Measurements from ENCODE around the gene ING3.

The ING3 gene

DNA sequence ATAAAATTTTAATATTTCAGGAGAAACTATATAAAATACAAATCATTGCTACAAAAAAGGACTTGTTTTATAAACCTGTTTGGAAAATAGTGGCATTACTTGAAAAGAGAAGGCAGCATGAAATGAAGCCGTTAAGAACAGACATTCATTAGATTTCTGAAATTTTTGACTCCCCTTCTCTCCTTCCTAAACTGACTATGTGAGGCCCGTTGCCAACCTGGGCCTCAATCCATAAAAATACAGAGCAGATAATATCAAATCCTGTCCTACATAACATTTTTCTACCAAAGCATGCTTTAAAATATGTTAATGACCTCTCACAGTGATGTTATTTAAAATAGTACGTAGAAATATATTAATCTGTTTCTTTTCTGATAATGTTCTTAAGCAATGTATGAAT is 34.5 kb upstream of the ING3 start:
- no peaks in the 10 kb centered on the region for H3K4me1 ChIP-seq (ENCODE audit: control insufficient read depth, insufficient read depth, low read length)
- H3K27ac ChIP-seq (ENCODE audit: extremely low read depth, low read depth, low read length) = no peak overlapping the region
- H3K9me3 ChIP-seq (ENCODE audit: control insufficient read depth, insufficient read depth, low read depth, low read length) = no peaks in the 10 kb centered on the region
- ChIA-PET POLR2A (no interaction called here), CTCF (interaction anchor here (1.5 kb wide), 1 partner anchor 109 kb away, joined by 4 read pairs; no protein-coding TSS in a partner anchor)
- no peaks in the 10 kb centered on the region for H3K36me3 ChIP-seq (ENCODE audit: control insufficient read depth in 2 of 2, insufficient read depth in 1 of 2, low read length in 2 of 2)
- H3K4me3 ChIP-seq (ENCODE audit: low read depth, low read length) = no peak overlapping the region
- TF ChIP-seq GFI1B (tag by site-specific recombination; IDR thresholded peaks at IDR 0.05) (no peak), ZFP69B (tag by site-specific recombination; IDR thresholded peaks at IDR 0.05) (no peak), ZNF561 (tag by site-specific recombination; IDR thresholded peaks at IDR 0.05; ENCODE audit: borderline replicate concordance) (no peak), ZNF133 (tag by site-specific recombination; IDR thresholded peaks at IDR 0.05) (no peak), GLI2 (tag by site-specific recombination; IDR thresholded peaks at IDR 0.05; ENCODE audit: borderline replicate concordance, low read depth) (no peak), YY2 (tag by site-specific recombination; IDR thresholded peaks at IDR 0.05) (no peak), ZIC2 (tag by site-specific recombination; IDR thresholded peaks at IDR 0.05) (no peak)

DNA sequence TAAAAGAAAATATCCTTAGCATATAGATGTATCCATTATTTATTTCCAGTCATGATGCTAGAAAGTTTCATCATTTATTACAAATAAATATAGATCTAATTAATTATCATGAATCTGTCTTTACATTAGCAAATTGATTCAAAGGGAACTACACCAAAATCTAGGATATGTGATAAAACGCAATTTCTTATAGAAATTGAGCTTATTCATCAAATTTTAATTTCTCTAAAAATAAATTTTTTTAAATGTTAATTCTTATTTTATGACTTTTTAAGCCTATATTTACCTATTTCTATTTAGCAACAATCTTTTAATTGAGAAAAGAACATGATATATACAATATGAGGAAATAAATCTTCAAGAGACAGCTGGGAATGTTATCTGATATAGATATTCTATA is 34.0 kb upstream of the ING3 start:
- ChIA-PET CTCF (interaction anchor here (1.5 kb wide), 1 partner anchor 109 kb away, joined by 4 read pairs; no protein-coding TSS in a partner anchor), POLR2A (no interaction called here)
- Histone ChIP-seq H3K4me3 (ENCODE audit: low read depth, low read length) (no peak overlapping the region), H3K4me1 (ENCODE audit: control insufficient read depth, insufficient read depth, low read length) (no peaks in the 10 kb centered on the region), H3K9me3 (ENCODE audit: control insufficient read depth, insufficient read depth, low read depth, low read length) (no peaks in the 10 kb centered on the region), H3K27ac (ENCODE audit: extremely low read depth, low read depth, low read length) (no peak overlapping the region), H3K36me3 (ENCODE audit: control insufficient read depth in 2 of 2, insufficient read depth in 1 of 2, low read length in 2 of 2) (no peaks in the 10 kb centered on the region)
- TF ChIP-seq SETDB1 (IDR thresholded peaks at IDR 0.05; ENCODE audit: insufficient read length, low read length) (no peak), ZNF791 (tag by site-specific recombination; IDR thresholded peaks at IDR 0.05) (no peak), ZNF664 (tag by site-specific recombination; IDR thresholded peaks at IDR 0.05) (no peak), KLF9 (tag by site-specific recombination; IDR thresholded peaks at IDR 0.05; ENCODE audit: low read depth) (no peak), ZNF585B (tag by site-specific recombination; IDR thresholded peaks at IDR 0.05) (no peak), KLF1 (tag by site-specific recombination; IDR thresholded peaks at IDR 0.05) (no peak), ZBTB17 (tag by site-specific recombination; IDR thresholded peaks at IDR 0.05) (no peak), ZNF677 (tag by site-specific recombination; IDR thresholded peaks at IDR 0.05) (no peak), ZNF366 (tag by site-specific recombination; conservative IDR thresholded peaks at IDR 0.05) (no peak), ZNF785 (tag by site-specific recombination; IDR thresholded peaks at IDR 0.05) (no peak), ZNF138 (tag by site-specific recombination; IDR thresholded peaks at IDR 0.05; ENCODE audit: borderline replicate concordance) (no peak)

DNA sequence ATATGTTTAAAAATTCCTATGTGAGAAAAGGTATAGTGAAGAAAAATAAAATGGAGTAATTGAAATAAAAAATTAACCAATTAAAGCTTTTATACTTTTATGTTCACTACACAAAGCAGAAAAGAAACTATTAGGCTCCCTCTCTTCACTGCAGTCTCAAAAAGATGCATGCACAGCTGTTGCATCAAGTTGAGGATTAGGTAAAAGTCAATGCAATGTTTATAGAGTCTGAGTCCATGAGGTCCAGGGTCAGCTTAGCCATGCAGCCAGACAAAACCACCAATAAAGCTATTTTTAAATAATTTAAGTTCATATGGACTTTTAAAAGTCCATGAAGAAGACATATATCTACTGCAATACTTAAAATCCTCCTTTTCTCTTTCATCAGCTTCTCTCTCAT is 31.1 kb upstream of the ING3 start:
- Histone ChIP-seq H3K36me3 (ENCODE audit: control insufficient read depth in 2 of 2, insufficient read depth in 1 of 2, low read length in 2 of 2) (no peaks in the 10 kb centered on the region), H3K4me1 (ENCODE audit: control insufficient read depth, insufficient read depth, low read length) (no peaks in the 10 kb centered on the region), H3K4me3 (ENCODE audit: low read depth, low read length) (no peak overlapping the region), H3K27ac (ENCODE audit: extremely low read depth, low read depth, low read length) (no peak overlapping the region), H3K9me3 (ENCODE audit: control insufficient read depth, insufficient read depth, low read depth, low read length) (no peaks in the 10 kb centered on the region)
- ChIA-PET POLR2A (interaction anchor here (0.6 kb wide), 1 partner anchor 31 kb away, joined by 4 read pairs; the partner anchor contains the start of gene ING3), CTCF (interaction anchor here (1.1 kb wide), 1 partner anchor 116 kb away, joined by 3 read pairs; no protein-coding TSS in a partner anchor)
- TF ChIP-seq ZNF24 (tag by site-specific recombination; IDR thresholded peaks at IDR 0.05) (no peak), PRDM1 (tag by site-specific recombination; IDR thresholded peaks at IDR 0.05) (no peak), ZNF660 (tag by site-specific recombination; IDR thresholded peaks at IDR 0.05) (no peak), ZNF133 (tag by site-specific recombination; IDR thresholded peaks at IDR 0.05) (no peak), ZNF404 (tag by site-specific recombination; IDR thresholded peaks at IDR 0.05) (no peak), ZNF341 (tag by site-specific recombination; IDR thresholded peaks at IDR 0.05; ENCODE audit: low read depth) (no peak), ZNF391 (tag by site-specific recombination; IDR thresholded peaks at IDR 0.05; ENCODE audit: borderline replicate concordance, low read depth) (no peak), ZBTB21 (tag by site-specific recombination; IDR thresholded peaks at IDR 0.05) (no peak), ZNF423 (tag by site-specific recombination; IDR thresholded peaks at IDR 0.05) (no peak), ZNF558 (tag by site-specific recombination; IDR thresholded peaks at IDR 0.05) (no peak), ZNF701 (tag by site-specific recombination; IDR thresholded peaks at IDR 0.05) (no peak)
- TF ChIP-seq, protein P1, sequence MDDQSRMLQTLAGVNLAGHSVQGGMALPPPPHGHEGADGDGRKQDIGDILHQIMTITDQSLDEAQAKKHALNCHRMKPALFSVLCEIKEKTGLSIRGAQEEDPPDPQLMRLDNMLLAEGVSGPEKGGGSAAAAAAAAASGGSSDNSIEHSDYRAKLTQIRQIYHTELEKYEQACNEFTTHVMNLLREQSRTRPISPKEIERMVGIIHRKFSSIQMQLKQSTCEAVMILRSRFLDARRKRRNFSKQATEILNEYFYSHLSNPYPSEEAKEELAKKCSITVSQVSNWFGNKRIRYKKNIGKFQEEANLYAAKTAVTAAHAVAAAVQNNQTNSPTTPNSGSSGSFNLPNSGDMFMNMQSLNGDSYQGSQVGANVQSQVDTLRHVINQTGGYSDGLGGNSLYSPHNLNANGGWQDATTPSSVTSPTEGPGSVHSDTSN (CRISPR knock-in tag; IDR thresholded peaks at IDR 0.05) = no peak
- TF ChIP-seq, protein P2, sequence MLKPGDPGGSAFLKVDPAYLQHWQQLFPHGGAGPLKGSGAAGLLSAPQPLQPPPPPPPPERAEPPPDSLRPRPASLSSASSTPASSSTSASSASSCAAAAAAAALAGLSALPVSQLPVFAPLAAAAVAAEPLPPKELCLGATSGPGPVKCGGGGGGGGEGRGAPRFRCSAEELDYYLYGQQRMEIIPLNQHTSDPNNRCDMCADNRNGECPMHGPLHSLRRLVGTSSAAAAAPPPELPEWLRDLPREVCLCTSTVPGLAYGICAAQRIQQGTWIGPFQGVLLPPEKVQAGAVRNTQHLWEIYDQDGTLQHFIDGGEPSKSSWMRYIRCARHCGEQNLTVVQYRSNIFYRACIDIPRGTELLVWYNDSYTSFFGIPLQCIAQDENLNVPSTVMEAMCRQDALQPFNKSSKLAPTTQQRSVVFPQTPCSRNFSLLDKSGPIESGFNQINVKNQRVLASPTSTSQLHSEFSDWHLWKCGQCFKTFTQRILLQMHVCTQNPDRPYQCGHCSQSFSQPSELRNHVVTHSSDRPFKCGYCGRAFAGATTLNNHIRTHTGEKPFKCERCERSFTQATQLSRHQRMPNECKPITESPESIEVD (tag by site-specific recombination; IDR thresholded peaks at IDR 0.05) = no peak
- TF ChIP-seq, protein P3, sequence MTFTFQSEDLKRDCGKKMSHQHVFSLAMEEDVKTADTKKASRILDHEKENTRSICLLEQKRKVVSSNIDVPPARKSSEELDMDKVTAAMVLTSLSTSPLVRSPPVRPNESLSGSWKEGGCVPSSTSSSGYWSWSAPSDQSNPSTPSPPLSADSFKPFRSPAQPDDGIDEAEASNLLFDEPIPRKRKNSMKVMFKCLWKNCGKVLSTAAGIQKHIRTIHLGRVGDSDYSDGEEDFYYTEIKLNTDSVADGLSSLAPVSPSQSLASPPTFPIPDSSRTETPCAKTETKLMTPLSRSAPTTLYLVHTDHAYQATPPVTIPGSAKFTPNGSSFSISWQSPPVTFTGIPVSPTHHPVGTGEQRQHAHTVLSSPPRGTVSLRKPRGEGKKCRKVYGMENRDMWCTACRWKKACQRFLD (tag by site-specific recombination; IDR thresholded peaks at IDR 0.05) = no peak
- TF ChIP-seq, protein P4, sequence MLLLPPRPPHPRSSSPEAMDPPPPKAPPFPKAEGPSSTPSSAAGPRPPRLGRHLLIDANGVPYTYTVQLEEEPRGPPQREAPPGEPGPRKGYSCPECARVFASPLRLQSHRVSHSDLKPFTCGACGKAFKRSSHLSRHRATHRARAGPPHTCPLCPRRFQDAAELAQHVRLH (tag by site-specific recombination; IDR thresholded peaks at IDR 0.05) = no peak
